Measurements from ENCODE around the gene EPHB3. TPM values are rescaled to one million over a fixed set of nuclear protein-coding genes. Genes with fewer than 3 reads are reported as not detected.

EPHB3 gene
- 1 to 10 TPM in 1 of 2 donors, under 1 TPM in 1; 0.84 to 1.8 TPM for total RNA-seq
- polyA plus RNA-seq: under 1 TPM; 0.14 to 0.51 TPM

DNA sequence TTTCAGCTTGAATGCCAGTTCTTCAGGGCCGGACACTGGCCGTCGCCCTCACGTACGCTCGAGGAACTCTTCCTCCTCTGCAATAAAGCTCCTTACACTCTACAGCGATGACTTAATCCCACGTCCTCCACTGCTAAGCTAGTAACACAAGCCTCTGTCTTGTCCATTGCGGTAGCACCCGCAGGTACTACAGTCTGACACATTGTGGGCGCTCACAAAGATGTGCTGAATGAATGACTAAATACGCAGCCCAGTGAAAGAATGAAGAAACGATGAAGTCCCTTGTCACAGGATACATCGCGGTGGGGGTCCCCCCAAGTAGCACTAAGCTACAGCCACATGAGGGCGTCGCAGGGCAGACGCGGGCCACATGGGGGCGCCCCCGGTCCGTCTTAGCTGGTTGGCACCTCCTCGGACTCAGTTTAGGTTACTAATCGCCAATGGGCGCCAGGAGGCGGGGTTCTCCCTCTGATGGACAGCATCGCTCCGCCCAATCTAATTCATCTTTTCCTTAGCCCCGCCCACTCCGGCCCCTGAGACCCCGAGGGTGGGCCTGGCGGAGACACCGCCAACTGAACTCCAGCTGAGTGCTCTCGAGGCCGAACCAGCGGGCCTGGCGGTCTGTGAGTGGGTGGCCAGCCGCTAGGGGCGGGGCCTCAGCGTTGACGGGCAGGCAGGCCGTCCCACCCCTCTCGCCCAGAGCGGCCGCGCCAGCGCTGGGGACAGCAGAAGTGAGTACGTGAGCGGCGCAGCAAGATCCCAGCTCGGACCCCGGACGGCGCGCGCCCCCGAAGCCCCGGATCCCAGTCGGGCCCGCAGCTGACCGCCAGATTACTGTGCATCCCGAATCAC, at the start of gene EPHB3:
Gene EPHB3 (plus strand): TSS at position 725 of the 852 bp plus-strand sequence. CDS start 451 bp downstream, outside the sequence.
- H3K27me3 ChIP-seq (ENCODE audit: control insufficient read depth in 4 of 4, insufficient read depth in 4 of 4, low read length in 3 of 4): peaks cover 0 to 12% (median 2%) of the 10 kb centered on the region in 4 donors
- no peaks in the 10 kb centered on the region for H3K9me3 ChIP-seq (ENCODE audit: control insufficient read depth in 4 of 4, low read length in 3 of 4)
- peaks cover 2 to 15% (median 9%) of the 10 kb centered on the region in 4 donors for H3K4me1 ChIP-seq (ENCODE audit: control insufficient read depth in 4 of 4, insufficient read depth in 4 of 4, low read length in 3 of 4)
- no peaks in the 10 kb centered on the region for H3K36me3 ChIP-seq (ENCODE audit: control insufficient read depth in 4 of 4, insufficient read depth in 3 of 4, low read depth in 1 of 4, low read length in 3 of 4)
- H3K27ac ChIP-seq (ENCODE audit: low read depth in 1 of 2, low read length in 2 of 2): no peak within 1 kb of the TSS
- peak within 1 kb of the TSS in 1 of 2 donors; percentile 33 for H3K9ac ChIP-seq (ENCODE audit: low read depth in 1 of 2, low read length in 2 of 2)
- H3K4me3 ChIP-seq (ENCODE audit: low read depth in 1 of 3, low read length in 3 of 3): peak within 1 kb of the TSS in 2 of 3 donors; percentile 4 to 49
- TF ChIP-seq, protein P1, sequence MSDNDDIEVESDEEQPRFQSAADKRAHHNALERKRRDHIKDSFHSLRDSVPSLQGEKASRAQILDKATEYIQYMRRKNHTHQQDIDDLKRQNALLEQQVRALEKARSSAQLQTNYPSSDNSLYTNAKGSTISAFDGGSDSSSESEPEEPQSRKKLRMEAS (IDR thresholded peaks at IDR 0.05): no peak
- peak; percentile 72 for TF ChIP-seq SP1 (IDR thresholded peaks at IDR 0.05)
- no peak for TF ChIP-seq FOXA2 (IDR thresholded peaks at IDR 0.05)
- TF ChIP-seq RXRA (IDR thresholded peaks at IDR 0.05): peak; percentile 54 to 69
- peak; percentile 74 for TF ChIP-seq REST (IDR thresholded peaks at IDR 0.05)
- no peak for TF ChIP-seq ZBTB33 (IDR thresholded peaks at IDR 0.05)
- TF ChIP-seq FOXA1 (IDR thresholded peaks at IDR 0.05): no peak
- TF ChIP-seq ATF3 (IDR thresholded peaks at IDR 0.05): no peak
- peak; percentile 62 for TF ChIP-seq YY1 (IDR thresholded peaks at IDR 0.05)
- TF ChIP-seq EGR1 (IDR thresholded peaks at IDR 0.05; ENCODE audit: low read depth in 2 of 2): peak; percentile 9 to 38
- TF ChIP-seq HNF4G (IDR thresholded peaks at IDR 0.05): no peak
- no peak for TF ChIP-seq JUND (IDR thresholded peaks at IDR 0.05)
- TF ChIP-seq TAF1 (conservative IDR thresholded peaks at IDR 0.05): no peak
- TF ChIP-seq CTCF (IDR thresholded peaks at IDR 0.05; ENCODE audit: low read depth, low read length, missing input control): peak; percentile 94
- TF ChIP-seq RAD21 (IDR thresholded peaks at IDR 0.05): peak; percentile 98 to 99
- TF ChIP-seq GABPA (IDR thresholded peaks at IDR 0.05 in 1 of 2, conservative IDR thresholded peaks at IDR 0.05 in 1 of 2): no peak
- TF ChIP-seq NR2F2 (IDR thresholded peaks at IDR 0.05): peak; percentile 62
- peak in 1 of 2 donors; percentile 32 for TF ChIP-seq HNF4A (conservative IDR thresholded peaks at IDR 0.05)
- 2% methylated on average over 62 of the region's 62 CpGs for WGBS
- peak; percentile 91 for DNase-seq (ENCODE audit: low spot score)
